ENCODE data around the gene PTPRM. TPM values are rescaled to one million over a fixed set of nuclear protein-coding genes. Genes with fewer than 3 reads are reported as not detected.

PTPRM gene
- total RNA-seq, 4 donors from 2014 or later, result 206 to 337 (median 255) TPM

GRCh38 chr18:8188184-8188583 lies 621.1 kb downstream of the PTPRM start:
- TF ChIP-seq CTCF (IDR thresholded peaks at IDR 0.05; ENCODE audit: low read depth), result no peak

- TF ChIP-seq CTCF (IDR thresholded peaks at IDR 0.05; ENCODE audit: low read depth), result no peak
These were observed 623.9 kb downstream of the PTPRM start for GRCh38 chr18:8190980-8191379.

GRCh38 chr18:8194431-8194830 lies 627.3 kb downstream of the PTPRM start:
- no peak for TF ChIP-seq CTCF (IDR thresholded peaks at IDR 0.05; ENCODE audit: low read depth)

GRCh38 chr18:8196238-8196637 lies 629.1 kb downstream of the PTPRM start:
- no peak for TF ChIP-seq CTCF (IDR thresholded peaks at IDR 0.05; ENCODE audit: low read depth)

GRCh38 chr18:8197499-8197898 lies 630.4 kb downstream of the PTPRM start:
- no peak for TF ChIP-seq CTCF (IDR thresholded peaks at IDR 0.05; ENCODE audit: low read depth)

- no peak for TF ChIP-seq CTCF (IDR thresholded peaks at IDR 0.05; ENCODE audit: low read depth)
These were observed 640.9 kb downstream of the PTPRM start for GRCh38 chr18:8207996-8208395.

- TF ChIP-seq CTCF (IDR thresholded peaks at IDR 0.05; ENCODE audit: low read depth), result no peak
These were observed 641.6 kb downstream of the PTPRM start for GRCh38 chr18:8208716-8209115.

Measured in subcutaneous adipose tissue (tissue), 4 donors.